NCI-H82 treated with DMSO at 0.1 percent for 48 hours (cell line): ENCODE measurements around the gene HCRT.
A peak's percentile ranks its signal among the peaks of the same experiment; 100 is the strongest.
"Not testable (repeated sequence)": the region's sequence is repeated elsewhere in the genome, so short reads cannot be mapped to it uniquely, and the experiment has no call there.

ENCODE experiments used
- DNase-seq: peaks from one replicate; lab custom pipeline; 2025; ENCODE audit not compliant: unreplicated experiment; lab: John Stamatoyannopoulos, UW

The HCRT gene

GRCh38 chr17:42198897-42199296 is 13.6 kb upstream of the HCRT start:
- DNase-seq, result no peak

GRCh38 chr17:42197564-42198156 is 12.4 kb upstream of the HCRT start:
- DNase-seq, result no peak

- DNase-seq, result peak; percentile 84
Observed at GRCh38 chr17:42193969-42194899, 9.0 kb upstream of the HCRT start, which contains the start of gene GHDC. GHDC (minus strand) TSS chr17:42194494; CDS start chr17:42193581, 913 bp downstream.

GRCh38 chr17:42193216-42193968 is 8.1 kb upstream of the HCRT start:
- no peak for DNase-seq

- no peak for DNase-seq
Observed at GRCh38 chr17:42192189-42193126, 7.2 kb upstream of the HCRT start.

GRCh38 chr17:42191275-42191608 is 6.0 kb upstream of the HCRT start:
- DNase-seq, result no peak

GRCh38 chr17:42190491-42191274 is 5.4 kb upstream of the HCRT start:
- no peak for DNase-seq

GRCh38 chr17:42189651-42189965 is 4.4 kb upstream of the HCRT start:
- no peak for DNase-seq

GRCh38 chr17:42188749-42189650 is 3.7 kb upstream of the HCRT start:
- DNase-seq, result no peak

GRCh38 chr17:42187833-42188232 is 2.6 kb upstream of the HCRT start:
- no peak for DNase-seq

- DNase-seq, result not testable (repeated sequence)
Observed at GRCh38 chr17:42186191-42186590, 939 bp upstream of the HCRT start.

GRCh38 chr17:42185621-42185930 is 324 bp upstream of the HCRT start:
- DNase-seq, result no peak

GRCh38 chr17:42183741-42184711 is 1.2 kb downstream of the HCRT start:
- DNase-seq, result peak; percentile 27

GRCh38 chr17:42182927-42183734 is 2.1 kb downstream of the HCRT start:
- no peak for DNase-seq

- no peak for DNase-seq
Observed at GRCh38 chr17:42181851-42182207, 3.4 kb downstream of the HCRT start.

- peak; percentile 70 for DNase-seq
Observed at GRCh38 chr17:42180922-42181850, 4.1 kb downstream of the HCRT start, which contains the start of gene KCNH4. KCNH4 (minus strand) TSS chr17:42181142; CDS start chr17:42180945, 197 bp downstream.
